NCI-H1436 treated with DMSO at 0.1 percent for 48 hours (cell line): ENCODE measurements around the gene DAPK3.

Experiments used
- DNase-seq: peaks from one replicate; lab custom pipeline; 2025; lab: John Stamatoyannopoulos, UW

DAPK3 gene

DNA sequence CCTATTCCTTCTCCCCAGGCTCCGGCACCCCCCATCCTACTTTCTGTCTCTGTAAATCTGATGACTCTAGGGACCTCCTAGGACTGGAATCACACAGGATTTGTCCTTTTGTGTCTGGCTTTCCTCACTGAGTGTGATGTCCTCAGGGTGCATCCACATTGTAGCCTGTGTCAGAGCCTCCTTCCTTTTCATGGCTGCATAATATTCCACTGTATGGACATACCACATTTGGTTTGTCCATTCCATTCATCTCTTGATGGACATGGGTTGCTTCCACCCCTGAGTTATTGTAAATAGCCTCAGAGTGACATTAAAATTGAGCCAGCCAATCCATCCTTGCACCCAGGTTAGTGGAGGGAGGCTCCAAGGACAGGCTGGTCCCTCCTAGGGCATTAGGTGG lies 60.8 kb downstream of the DAPK3 start:
- DNase-seq: no peak
